ENCODE measurements around the gene PLEKHM3.
"Not testable (repeated sequence)": the region's sequence is repeated elsewhere in the genome, so short reads cannot be mapped to it uniquely, and the experiment has no call there.

Gene PLEKHM3

DNA sequence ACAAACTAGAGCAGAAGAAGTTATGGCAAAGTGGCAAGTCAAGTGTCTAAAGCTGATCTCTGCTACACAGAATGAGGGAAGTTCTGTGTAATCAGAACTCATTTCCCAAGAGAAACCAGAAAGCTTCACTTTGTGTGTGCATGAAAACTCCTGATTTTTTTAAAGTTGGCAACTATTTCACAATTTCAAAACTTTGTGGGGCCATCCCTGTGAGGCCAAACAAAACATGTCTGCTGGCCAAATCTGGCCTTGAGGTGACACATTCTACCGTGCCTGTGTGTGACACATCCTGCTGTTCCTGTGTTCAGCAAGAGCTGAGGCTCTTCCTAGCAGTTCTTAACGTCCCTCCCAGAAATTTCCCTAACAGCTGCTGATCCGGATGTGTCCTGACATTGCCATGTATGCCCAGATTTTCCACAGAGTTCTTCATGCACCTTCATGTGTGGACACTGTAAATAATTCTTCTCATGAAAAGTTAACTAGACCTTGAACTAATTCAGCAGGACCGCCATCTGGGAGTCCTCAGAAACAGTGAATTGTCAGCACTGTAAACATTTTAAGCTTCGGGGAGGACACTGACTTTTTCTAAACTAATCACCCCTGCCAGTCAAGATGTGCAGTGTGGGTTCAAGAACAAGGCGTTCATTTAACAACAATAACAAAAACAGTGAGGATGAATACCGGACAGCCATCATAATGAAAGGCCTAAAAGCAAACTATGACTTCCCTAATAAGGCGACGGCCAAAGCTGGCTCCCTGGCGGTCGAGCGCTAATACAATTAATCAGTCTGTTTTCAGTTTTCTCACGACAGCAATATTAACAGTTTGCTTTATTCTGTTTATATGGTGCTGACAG is 99.0 kb downstream of the PLEKHM3 start:
- DNase-seq (ENCODE audit: low spot score) (no peak), FAIRE-seq (no peak)

DNA sequence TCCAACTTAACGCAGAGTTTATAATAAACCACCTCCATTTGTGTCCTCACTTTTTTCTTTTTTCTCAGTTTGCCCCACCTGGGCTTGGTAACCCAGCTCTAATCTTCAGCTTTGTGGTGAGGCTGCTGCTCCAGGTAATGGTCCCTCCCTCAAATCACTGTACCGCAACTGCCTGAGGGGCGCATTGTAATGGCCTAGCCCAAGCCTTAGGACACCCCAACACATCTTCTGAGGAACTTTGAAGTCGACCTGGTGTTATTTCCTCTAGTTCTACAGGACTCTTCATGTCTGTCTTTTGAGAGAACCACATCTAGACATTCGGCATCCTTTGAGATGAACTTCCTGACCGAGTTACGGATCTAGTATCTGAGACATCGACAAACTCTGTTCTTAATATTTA is 99.7 kb downstream of the PLEKHM3 start:
- no peak for DNase-seq (ENCODE audit: low spot score)
- FAIRE-seq = no peak

DNA sequence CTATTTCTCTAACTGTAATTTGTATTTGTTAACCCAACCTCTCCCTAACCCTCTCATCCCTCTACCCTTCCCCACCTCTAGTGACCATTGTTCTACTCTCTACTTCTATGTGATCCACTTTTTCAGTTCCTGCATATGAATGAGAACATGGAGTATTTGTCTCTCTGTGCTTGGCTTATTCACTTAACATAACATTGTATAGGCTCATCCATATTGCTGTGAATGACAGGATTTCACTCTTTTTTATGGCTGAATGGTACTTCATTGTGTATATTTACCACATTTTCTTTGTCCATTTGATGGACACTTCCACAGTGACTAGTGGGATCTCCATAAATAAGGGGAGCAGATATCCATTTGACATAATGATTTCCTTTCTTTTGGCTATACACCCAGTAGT is 103.7 kb downstream of the PLEKHM3 start:
- FAIRE-seq = no peak
- no peak for DNase-seq (ENCODE audit: low spot score)

DNA sequence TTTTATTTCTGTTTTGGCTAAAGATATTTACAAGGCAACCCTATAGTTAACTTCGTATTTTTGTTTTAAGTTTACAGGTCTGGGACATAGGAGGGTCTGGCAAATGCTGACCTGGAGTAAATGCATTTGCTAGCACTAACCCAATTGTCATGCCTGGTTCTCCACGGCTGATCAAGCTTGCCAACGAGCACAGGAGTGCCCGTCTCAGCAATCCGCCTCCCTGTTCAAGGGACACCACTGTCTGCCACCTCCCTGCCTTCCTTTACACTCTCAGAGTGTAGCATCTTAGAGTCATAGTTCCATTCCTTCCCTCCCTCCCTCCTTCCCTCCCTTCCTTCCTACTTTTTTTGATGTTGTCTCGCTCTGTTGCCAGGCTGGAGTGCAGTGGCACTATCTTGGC is 104.6 kb downstream of the PLEKHM3 start:
- no peak for DNase-seq (ENCODE audit: low spot score)
- FAIRE-seq = no peak

DNA sequence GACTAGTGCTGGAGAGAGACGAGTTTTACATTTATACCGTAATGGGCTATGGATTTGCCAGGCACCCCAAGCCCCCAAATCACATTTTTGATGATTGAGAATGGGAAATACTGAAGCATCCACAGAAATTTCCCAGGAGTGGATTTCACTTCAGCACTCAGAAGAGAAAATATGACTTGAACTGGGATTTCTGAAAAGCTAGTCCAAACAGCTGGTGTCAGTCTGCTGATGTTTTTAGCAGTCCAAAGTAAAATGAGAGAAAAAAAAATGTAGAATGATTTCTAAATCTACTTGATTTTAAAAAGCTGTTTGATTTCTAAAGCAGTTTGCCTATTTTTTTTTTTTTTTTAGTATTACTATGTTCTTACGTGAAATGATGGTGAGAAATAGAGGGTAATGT is 105.0 kb downstream of the PLEKHM3 start:
- DNase-seq (ENCODE audit: low spot score) = no peak
- FAIRE-seq = no peak

DNA sequence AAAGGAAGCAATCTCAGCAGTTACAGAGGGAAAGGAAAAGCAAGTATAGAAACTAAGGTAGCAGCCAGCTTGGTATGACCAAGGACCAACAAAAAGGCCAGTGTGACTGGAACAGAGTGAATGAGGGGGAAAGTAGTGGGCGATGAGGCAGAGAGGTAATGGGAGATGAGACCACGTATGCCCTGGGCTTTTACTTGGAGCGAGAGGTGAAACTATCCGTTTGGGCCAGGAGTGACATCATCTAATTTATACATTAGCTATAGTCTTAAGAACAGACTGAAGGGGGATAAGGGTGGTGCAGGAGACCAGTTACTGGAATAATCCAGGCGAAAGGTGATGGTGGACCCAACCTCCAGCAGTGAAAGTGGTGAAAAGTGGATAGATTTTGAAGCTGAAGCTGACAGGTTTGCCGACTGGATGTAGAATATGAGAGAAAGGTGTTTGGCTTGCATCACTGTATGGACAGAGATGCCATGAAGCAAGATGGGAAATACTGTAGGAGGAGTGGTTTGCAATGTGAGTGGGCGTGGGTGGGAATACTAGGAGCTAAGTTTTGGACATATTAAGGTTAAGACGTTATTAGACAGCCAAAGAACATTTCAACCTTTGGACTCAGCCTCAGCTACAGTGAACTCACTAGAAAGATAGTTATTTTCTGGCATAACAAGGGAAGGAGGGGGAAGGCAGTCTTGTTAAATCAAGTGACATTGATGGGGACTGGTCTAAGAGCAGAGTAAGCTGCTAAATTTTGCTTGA is 106.0 kb downstream of the PLEKHM3 start:
- DNase-seq (ENCODE audit: low spot score) = no peak
- peak; percentile 17 for FAIRE-seq

DNA sequence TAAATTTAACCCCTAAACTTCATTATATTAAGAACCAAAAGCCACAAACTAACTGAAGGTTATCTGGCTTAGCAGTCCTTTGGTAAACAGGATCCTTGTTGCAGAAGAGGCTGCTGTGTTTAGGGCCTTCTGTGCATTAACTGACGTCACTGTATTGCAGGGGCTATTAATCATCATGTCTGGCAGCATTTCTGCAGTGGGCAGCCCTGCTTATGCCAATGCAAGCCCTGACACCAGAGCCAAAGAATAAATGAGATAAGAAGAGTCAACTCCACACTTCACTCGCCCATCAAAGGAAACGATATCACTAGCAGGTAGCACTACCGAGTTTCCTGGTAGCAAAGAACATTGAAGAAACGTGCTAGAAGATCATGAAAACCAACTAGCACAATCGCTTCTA is 110.6 kb downstream of the PLEKHM3 start:
- FAIRE-seq (no peak), DNase-seq (ENCODE audit: low spot score) (no peak)

DNA sequence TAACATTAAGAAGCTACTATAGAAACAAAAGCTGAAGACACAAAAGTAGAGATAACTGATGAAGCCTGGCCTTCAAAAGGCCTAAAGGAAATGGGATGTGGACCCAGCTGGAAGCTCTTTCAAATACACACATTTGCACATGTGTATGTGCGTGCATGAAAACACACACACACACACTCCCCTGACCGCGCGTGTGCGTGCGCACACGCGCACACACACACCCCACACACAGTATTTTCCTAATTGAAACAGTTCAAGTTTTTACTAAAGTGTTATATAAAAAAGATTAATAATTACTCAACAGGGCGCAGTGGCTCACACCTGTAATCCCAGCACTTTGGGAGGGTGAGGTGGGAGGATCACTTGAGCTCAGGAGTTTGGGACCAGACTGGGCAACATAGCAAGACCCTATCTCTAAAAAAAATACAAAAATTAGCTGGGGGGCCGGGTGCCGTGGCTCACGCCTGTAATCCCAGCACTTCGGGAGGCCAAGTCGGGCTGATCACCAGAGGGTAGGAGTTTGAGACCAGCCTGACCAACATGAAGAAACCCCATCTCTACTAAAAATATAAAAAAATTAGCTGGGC is 111.5 kb downstream of the PLEKHM3 start:
- no peak for FAIRE-seq
- DNase-seq (ENCODE audit: low spot score) = no peak

DNA sequence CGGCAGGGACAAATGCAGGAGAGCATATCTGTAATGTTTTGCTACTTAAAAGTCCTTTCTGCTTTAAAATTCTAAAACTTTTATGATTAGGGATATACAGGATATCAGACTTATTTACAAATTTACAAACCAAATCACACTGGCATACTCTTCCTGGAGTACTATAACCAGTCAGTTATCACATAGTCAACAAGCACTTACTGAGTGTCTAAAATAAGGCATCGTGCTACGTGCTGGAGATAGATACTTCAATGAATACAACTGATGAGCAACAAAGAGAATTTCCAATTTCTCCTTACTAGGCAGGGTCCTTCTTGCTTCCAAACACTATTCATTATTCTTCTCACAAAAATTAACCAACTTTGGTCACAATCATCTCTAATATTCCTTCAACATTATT is 113.5 kb downstream of the PLEKHM3 start:
- FAIRE-seq (no peak), DNase-seq (ENCODE audit: low spot score) (no peak)

DNA sequence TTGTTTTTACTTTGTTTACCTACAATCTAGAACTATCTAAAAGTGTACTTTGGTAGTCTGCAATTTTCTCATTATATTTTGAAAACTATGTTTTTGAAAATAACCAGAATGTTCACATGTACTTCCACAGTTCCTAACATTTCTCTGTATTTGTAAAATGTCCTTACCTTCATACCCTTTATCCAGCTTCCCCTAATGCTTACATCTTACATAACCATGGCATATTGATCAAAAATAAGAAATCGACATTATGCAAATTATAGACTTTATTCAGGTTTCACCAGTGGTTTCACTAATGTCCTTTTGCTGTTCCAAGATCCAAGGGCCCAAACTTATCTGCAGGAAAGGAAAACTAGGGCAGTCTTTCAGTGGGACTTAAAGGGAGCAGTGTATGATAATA is 114.1 kb downstream of the PLEKHM3 start:
- no peak for DNase-seq (ENCODE audit: low spot score)
- no peak for FAIRE-seq

DNA sequence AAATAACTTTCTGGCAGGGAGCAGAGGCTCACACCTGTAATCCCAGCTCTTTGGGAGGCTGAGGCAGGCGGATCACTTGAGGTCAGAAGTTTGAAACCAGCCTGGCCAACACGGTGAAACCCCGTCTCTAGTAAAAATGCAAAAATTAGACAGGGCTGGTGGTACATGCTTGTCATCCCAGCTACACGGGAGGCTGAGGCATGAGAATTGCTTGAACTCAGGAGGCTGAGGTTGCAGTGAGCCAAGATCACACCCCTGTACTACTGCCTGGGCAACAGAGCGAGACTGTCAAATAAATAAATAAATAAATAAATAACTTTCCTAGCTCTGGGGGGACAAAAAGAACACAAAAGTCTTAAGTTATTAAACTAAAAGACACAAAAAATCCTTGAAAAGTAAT is 118.8 kb downstream of the PLEKHM3 start:
- not testable (repeated sequence) for FAIRE-seq

DNA sequence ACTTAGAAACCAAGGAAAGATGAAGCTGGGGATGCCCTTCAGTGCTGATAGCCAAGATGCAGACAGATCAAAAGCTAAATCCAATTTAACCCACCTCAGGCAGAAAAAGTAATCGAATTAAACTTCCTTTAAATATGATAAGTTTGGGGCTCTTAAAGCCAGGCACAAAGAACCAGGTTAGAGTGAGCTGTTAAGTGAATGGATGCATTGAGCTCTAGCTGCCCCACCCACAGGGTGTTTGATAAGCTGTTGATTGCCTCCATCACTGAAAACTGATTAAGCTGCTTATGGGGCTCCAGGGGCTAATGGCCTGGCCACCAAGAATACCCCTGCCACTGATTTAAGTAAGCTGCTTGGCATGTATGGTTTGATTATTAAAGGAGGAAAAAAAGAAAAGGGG is 119.8 kb downstream of the PLEKHM3 start:
- DNase-seq (ENCODE audit: low spot score) = no peak
- FAIRE-seq = no peak

More for the DNA sequence above, 118.8 kb downstream of the PLEKHM3 start:
- not testable (repeated sequence) for DNase-seq (ENCODE audit: low spot score)

DNA sequence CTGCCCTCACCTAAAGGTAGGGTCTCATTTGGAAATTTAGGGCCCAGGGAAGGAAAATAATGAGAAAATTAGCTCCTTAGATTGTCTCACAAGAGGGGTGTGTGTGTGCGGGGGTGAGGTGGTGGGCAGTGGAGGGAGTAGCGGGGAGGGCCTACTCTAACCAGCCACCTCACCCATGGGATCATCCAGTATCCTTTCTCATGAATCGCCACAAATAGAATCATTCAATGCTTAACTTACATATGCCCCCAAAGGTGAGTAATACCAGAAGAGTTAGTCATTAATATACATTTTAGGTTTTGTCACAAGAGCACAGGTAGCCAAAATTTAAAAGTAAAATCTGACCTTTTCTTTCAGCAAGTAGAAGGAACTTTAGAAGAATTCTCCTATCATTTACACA is 122.1 kb downstream of the PLEKHM3 start:
- no peak for FAIRE-seq
- DNase-seq (ENCODE audit: low spot score) = no peak

DNA sequence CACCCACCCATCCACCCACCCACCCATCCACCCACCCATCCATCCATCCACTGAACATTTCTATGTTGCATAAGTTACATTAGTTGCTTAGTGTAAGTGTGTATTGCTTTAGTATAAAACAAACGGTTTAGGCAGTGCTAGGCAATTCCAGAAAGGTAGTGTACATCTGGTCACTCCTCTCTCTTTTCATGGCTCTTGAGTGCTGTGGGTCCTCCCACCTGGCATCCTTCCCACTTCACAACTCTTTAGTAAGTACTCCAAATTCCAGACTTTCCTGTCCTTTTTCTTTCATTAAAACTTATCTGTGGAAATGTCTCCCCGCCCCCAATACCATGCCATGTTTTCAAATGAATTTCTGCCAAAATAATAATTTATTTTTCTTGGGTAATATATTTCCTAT is 122.5 kb downstream of the PLEKHM3 start:
- DNase-seq (ENCODE audit: low spot score) = no peak
- no peak for FAIRE-seq

DNA sequence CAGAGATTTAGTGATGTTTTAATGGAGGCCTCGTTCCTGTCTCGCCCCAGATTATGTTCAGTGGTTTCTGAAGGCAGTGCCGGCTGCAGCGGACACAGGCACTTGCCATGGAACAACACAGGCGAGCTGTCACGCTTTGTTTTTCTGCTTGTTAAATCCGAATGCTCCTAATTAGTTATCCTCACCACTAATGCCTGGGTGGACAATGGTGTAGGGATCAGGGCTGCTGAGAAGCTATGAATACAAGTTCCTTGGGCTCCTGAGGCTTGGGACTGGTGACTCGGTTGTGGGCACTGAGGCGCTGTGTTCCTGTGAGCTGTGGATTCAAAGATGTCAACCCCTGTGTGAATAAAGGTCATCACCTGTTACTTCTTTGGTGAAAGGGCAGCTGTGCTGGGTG is 123.5 kb downstream of the PLEKHM3 start:
- no peak for DNase-seq (ENCODE audit: low spot score)
- no peak for FAIRE-seq

DNA sequence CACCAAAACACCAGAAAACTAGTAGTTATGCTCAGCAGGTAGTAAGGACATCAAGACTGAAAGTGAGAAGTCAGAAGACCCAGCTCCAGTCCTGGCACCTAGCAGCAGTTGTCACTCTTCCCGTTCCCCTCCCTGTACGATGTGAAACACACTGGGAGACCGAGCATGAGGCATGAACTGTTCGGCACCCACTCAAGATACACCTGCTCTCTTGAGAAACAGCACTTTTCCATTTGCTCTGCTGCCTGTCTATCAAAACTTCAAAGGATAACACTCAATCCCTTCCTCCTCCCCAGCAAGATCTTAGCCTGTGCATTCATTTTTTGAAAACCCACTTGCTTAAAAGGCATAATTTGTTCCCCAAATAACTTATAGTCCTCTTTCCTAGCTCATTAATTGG is 123.9 kb downstream of the PLEKHM3 start:
- FAIRE-seq (no peak), DNase-seq (ENCODE audit: low spot score) (no peak)

DNA sequence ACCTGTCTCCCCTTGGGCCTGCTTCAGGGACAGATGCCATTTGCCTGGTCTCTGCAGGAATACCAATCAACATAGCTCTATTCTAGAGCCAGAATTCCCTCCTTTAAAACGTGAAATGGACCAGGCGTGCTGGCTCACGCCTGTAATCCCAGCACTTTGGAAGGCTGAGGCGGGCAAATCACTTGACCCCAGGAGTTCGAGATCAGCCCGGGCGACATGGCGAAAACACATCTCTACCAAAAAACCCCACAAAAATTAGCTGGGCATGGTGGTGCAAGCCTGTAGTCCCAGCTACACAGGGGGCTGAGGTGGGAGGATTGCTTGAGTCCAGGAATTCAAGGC is 127.0 kb downstream of the PLEKHM3 start:
- DNase-seq (ENCODE audit: low spot score) = no peak
- FAIRE-seq = no peak

DNA sequence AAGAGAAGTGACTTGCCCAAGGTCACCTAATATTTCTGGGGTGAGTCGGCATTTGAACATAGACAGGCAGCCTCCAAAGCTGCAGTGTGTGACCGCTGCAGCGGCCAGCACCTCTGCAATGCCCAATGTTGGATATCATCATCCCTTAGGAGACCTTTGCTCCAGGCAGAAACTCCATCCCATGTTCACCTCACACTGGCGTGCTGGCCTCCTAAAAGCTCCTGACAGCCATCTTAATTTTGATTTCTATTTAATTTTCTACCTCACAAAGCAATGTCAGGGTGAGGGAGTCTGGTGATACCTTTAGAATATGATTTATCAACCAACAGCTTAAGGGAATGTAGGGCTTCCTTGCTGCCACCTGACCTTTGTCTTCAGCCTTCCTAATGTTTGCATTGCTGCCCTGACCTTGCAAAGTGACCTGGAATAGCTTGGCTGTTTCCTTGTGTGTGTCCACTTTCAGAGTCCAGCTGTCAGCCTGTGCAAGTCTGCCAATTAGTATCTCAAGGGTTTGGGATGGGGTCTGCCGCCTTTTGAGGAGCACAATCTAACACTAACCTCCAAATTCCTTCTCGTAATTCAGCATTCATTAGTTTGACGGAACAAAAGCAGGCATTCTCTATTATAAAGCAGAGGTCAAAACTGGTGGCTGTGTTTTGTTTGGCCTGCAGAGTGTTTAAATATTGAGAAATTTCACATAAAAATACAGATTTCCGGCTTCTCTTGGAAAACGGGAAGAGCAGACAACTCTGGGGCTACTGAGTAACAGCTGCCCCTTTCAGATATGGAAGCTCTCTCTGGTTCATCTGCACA is 127.6 kb downstream of the PLEKHM3 start:
- FAIRE-seq = no peak
- DNase-seq (ENCODE audit: low spot score) = no peak

DNA sequence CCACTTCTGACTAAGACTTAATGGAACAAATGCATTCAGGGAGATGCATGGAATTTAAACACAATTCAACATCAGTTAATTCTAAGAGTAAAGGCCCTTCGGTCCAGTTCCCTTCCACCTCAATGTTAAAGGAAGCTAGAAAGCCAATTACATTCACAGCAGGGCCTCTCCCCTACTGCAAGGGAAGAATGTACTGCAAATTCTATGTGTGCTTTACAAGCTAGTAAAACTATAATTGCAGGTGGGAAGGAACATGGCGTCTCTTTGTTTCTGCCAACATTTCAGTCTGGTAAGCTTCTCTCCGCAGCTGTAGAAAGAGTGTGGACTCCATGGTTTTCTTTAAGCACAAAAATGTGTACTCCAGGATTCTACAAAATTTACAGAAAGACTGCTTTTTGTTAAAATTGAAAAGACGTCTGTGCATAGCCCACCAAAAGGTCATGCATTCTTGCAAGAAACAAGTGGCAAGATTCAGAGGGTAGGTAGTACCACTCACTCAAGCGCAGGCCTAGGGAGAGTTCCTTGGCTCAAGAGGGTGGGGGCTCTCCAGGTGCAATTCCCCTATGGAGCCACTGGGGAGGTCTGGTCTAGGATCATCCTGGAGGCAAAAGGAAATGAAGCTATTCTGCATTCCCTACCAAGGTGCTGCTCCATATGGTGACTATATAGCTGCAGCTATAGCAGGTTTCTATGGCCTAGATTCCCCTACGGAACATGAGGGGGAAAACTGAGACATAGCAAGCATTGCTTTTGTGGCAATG is 128.6 kb downstream of the PLEKHM3 start:
- DNase-seq (ENCODE audit: low spot score) = peak; percentile 18
- FAIRE-seq = no peak

DNA sequence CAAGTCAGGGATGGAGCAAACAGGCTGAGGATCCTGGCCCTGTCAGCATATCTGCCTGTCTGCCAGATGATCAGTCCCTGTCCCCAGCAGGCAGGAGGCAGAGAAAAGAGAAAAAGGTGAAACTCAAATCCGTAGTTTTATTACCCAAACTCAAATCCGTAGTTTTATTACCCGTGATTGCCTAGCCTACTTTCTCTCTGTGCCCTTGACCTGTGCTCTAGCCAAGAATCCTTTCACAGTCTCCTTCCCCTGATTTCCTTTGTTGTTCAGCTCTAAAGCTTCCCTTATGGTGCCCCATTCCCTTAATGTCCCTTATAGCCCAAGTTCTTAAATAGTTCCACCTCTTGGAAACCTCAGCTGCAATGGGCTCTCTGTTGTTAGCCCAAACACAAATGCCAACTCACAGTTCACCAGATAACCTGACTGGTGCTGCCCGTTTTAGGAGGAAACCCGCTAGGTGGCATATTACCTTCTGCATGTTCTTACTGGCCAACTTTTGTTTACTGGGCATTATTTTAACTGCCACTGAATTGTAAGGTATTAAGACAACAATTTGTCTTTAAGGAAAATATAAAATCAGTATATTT is 130.0 kb downstream of the PLEKHM3 start:
- DNase-seq (ENCODE audit: low spot score) = no peak
- no peak for FAIRE-seq
